ENCODE results near the gene C10orf90.

DNA sequence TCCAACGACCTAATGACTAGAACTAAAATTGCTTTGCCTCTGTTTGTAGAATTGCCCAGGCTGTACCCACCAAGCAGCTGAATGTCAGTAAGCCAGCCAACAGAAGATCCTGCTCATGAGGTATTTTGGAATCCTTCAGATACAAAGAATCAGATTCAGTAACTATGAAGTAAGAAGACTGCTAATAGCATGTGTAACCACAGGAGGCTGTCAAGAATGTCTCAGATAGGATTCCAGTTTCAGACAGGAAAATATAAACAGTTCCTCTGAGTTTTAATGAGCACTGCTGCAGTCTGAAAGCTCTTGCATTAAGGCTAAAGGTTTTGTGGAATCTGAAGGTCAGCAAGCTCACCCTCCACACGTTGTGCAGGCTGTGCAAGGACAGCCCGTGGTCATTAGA, 169.6 kb downstream of the C10orf90 start:
- no peak for TF ChIP-seq GATA2 (IDR thresholded peaks at IDR 0.05; ENCODE audit: insufficient read depth, insufficient read length, low read depth, low read length)
- TF ChIP-seq FOS (IDR thresholded peaks at IDR 0.05; ENCODE audit: borderline replicate concordance, insufficient read depth, low read length) = no peak
- TF ChIP-seq CTCF (IDR thresholded peaks at IDR 0.05; ENCODE audit: extremely low read depth in 1 of 2, insufficient read depth in 1 of 2, low read depth in 1 of 2, low read length in 2 of 2) = no peak
- TF ChIP-seq, protein P1, sequence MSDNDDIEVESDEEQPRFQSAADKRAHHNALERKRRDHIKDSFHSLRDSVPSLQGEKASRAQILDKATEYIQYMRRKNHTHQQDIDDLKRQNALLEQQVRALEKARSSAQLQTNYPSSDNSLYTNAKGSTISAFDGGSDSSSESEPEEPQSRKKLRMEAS (IDR thresholded peaks at IDR 0.05; ENCODE audit: insufficient read depth, insufficient read length) = no peak
- no peak for TF ChIP-seq POLR2A (IDR thresholded peaks at IDR 0.05; ENCODE audit: low read depth, low read length)
